ENCODE results near the gene TOB1.

- no peak for TF ChIP-seq YY1 (IDR thresholded peaks at IDR 0.05; ENCODE audit: insufficient read depth, insufficient read length)
- TF ChIP-seq ZNF274 (IDR thresholded peaks at IDR 0.05; ENCODE audit: low read depth, low read length), result no peak
Measured at GRCh38 chr17:50830994-50831393, 35.2 kb downstream of the TOB1 start.

Data from NT2/D1 (cell line).